Adrenal gland (tissue), 5 donors: ENCODE data around the gene RAB11B.

Experiments used
- CTCF ChIP-seq, 6 experiments: fragments of 450-650 bp in 4 of 6; fragments of 200-600 bp in 2 of 6; sonication (generic) in 1 of 6; IDR thresholded peaks; 1 replicate in 5 of 6; 2 replicates in 1 of 6; pipeline versions ENCODE4 v1.5.1 to v1.8.0; 2016 to 2021; ENCODE audit warnings: antibody characterized with exemption in 6 of 6, mild to moderate bottlenecking in 2 of 6, moderate library complexity in 1 of 6
- POLR2A ChIP-seq, 2 donors: fragments of 450-650 bp; IDR thresholded peaks; one replicate each; pipeline ENCODE4 v1.6.1; 2017; ENCODE audit warnings: antibody characterized with exemption in 2 of 2, mild to moderate bottlenecking in 2 of 2, moderate library complexity in 1 of 2
- donor health status: DM: no; HTN: no; CAD: no.

- TF ChIP-seq CTCF (IDR thresholded peaks at IDR 0.05) (no peak), POLR2A (IDR thresholded peaks at IDR 0.05) (no peak)
These were observed 12.6 kb upstream of the RAB11B start for GRCh38 chr19:8377598-8377997.
